HG03469 (cell line): Measurements from ENCODE around the gene KIF2B.
"Not testable (repeated sequence)": the region's sequence is repeated elsewhere in the genome, so short reads cannot be mapped to it uniquely, and the experiment has no call there.

Source experiments
- ATAC-seq: cut with Tn5 transposase; IDR thresholded peaks from one replicate; pipeline ENCODE4 v1.9.1; 2021; ENCODE audit warnings: mild to moderate bottlenecking, moderate library complexity, moderate number of reproducible peaks; ENCODE audit not compliant: unreplicated experiment

KIF2B gene, protein sequence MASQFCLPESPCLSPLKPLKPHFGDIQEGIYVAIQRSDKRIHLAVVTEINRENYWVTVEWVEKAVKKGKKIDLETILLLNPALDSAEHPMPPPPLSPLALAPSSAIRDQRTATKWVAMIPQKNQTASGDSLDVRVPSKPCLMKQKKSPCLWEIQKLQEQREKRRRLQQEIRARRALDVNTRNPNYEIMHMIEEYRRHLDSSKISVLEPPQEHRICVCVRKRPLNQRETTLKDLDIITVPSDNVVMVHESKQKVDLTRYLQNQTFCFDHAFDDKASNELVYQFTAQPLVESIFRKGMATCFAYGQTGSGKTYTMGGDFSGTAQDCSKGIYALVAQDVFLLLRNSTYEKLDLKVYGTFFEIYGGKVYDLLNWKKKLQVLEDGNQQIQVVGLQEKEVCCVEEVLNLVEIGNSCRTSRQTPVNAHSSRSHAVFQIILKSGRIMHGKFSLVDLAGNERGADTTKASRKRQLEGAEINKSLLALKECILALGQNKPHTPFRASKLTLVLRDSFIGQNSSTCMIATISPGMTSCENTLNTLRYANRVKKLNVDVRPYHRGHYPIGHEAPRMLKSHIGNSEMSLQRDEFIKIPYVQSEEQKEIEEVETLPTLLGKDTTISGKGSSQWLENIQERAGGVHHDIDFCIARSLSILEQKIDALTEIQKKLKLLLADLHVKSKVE

GRCh38 chr17:53822764-53823163, at the start of gene KIF2B:
TSS of gene KIF2B (plus strand) at chr17:53822927. CDS start at chr17:53823034, 107 bp downstream.
- ATAC-seq: no peak

DNA sequence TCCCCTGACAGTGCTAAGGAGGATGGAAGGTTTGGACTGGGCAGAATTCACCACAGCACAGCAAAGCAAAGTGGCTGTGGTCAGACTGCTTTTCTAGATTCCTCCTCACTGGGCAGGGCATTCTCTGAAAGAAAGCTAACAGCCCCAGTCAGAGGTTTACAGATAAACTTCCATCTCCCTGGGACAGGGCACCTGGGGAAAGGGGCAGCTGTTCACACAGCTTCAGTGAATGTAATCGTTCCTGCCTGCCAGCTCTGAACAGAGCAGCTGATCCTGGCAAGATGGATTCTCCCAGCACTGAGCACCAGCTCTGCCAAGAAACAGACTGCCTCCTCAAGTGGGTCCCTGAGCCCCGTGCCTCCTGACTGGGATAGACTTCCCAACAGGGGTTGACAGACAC, 42.4 kb upstream of the KIF2B start:
- no peak for ATAC-seq

- no peak for ATAC-seq
These were observed 31.2 kb upstream of the KIF2B start for GRCh38 chr17:53791551-53791950.

GRCh38 chr17:53792451-53792850, 30.3 kb upstream of the KIF2B start:
- ATAC-seq: no peak

DNA sequence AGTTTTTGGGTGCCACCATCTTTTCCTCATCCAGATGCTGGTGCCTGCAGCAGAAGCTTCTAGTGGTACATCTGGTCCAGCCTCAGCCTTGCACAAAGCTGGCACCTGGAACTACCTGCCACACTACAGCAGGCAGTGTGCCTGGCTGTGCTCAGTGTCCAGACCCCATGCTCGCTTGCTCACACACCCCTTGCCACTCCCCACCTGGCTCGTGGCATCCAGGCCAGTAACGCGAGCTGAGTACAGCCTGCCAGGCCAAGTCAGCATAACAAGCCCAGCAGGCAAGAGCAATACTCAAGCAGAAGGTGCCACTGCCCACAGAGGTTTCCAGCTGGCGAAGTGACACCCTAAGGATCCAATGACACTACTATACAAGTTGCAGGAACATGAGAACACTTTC, 29.7 kb upstream of the KIF2B start:
- ATAC-seq: no peak

DNA sequence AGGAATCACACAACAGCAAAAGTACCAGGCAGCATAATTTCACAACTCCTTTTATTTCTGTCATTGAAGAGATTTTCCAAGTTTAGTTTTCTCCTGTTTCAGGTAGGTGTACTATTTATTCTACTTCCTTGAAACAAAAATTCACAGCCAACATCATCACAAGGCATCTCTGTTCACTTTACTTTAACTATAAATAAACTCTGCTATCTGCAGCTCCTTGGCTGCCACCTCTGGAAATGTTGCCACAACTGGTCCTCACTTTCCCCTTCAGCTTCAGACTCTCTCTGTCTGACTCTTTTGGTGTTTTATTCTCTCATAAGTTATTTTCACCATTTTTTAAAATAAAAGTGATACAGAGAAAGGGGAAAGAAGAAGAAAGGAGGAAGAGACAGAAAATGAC, 27.9 kb upstream of the KIF2B start:
- no peak for ATAC-seq

GRCh38 chr17:53796642-53797041, 26.1 kb upstream of the KIF2B start:
- no peak for ATAC-seq

GRCh38 chr17:53797501-53797900, 25.2 kb upstream of the KIF2B start:
- ATAC-seq: no peak

DNA sequence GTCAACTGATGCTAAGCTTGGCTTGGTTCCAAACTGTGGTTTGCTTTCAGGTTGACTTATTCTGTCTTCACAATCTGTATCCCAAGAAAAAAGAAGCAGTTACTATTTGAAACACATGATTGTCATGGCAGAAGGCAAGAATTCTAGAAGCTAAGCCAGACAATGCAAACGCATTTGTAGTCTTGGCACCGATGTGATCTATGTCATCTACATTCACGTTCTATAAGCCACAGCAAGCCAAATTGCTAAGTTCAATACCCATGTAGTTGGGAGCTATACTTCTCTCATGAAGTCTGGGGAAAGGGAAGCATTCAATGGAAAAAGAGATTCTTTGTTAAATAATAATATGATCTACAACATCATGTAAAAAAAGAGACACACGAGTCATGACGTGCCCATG, 18.3 kb upstream of the KIF2B start:
- no peak for ATAC-seq

GRCh38 chr17:53806473-53806872, 16.3 kb upstream of the KIF2B start:
- ATAC-seq: no peak

DNA sequence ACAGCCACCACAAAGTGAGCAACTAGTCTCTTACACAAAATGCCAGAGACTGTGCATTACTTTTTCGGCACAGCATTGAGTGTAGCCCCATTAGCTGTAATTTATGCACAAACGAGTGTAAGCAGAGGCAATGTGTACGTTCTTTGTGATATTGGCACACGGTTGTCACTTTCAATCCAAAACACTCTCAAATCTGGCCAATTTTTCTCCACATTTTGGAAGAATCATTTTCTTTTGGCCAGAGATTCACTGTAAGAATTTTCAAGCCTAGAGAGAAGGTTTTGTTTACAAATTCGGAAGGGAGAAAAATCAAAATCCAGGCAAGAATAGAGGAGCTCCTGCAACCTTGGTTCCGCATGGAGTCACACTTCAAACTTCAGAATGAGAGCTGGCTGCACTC, 15.4 kb upstream of the KIF2B start:
- no peak for ATAC-seq

DNA sequence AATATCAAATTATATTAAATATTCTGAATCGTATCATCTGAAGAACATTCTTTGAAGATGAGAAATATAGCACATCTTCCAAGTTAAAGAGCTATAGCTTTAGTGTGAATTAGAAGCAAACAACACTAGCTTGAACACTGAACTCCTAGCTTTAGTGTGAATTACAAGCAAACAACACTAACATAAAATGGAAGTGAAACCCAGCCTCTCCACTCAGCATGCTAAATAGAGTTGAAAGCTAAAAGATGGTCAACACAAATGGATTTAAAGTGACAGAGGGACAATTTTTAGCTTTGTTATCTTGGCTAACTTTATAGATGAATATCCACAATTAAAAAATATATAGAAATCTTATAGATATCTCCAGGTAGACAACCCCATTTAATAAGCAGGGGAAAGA, 4.5 kb upstream of the KIF2B start:
- ATAC-seq: no peak

DNA sequence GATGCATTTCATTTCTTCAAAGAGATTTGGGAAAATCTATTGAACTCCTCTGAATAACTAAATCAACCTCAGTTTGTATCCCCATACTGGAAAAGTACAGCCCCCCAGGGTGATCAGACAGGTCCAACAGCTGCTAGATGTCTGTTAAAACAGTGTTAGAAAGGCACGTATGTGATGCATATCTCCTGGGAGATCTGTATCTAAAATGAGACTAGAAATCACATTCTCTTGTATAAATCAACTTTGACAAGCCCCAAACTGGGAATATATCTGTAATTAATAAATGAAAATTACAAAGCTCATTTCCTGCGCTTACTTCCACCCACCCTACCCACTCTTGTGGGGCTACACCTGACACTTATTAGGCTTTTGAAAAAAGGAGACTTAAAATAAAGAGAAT, 3.8 kb upstream of the KIF2B start:
- ATAC-seq: no peak

DNA sequence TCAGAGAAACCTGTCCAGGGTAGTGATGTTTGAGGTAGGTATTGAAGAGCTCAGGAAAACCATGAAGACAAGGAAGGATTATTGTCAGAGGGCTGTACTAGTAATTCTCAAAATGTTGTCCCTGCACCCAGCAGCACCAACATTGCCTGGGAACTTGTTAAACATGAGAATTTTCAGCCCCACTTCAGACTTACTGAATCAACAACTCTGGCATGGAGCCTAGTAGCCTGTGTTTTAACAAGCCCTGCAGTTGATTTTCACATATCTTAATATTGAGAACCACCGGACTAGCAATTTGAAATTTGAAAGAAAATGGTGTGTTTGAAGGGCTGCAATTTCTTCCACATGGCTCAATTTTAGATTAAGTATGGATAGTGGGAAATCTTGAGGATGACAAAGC, 2.8 kb upstream of the KIF2B start:
- ATAC-seq: no peak

DNA sequence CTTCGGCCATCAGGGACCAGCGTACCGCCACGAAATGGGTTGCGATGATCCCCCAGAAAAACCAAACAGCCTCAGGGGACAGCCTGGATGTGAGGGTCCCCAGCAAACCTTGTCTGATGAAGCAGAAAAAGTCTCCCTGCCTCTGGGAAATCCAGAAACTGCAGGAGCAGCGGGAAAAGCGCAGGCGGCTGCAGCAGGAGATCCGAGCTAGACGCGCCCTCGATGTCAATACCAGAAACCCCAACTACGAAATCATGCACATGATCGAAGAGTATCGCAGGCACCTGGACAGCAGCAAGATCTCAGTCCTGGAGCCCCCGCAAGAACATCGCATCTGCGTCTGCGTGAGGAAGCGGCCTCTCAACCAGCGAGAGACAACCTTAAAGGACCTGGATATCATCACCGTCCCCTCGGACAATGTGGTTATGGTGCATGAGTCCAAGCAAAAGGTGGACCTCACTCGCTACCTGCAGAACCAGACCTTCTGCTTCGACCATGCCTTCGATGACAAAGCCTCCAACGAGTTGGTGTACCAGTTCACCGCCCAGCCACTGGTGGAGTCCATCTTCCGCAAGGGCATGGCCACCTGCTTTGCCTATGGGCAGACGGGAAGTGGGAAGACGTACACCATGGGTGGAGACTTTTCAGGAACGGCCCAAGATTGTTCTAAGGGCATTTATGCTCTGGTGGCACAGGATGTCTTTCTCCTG, 769 bp downstream of the KIF2B start:
- no peak for ATAC-seq

GRCh38 chr17:53834771-53835170, 12.0 kb downstream of the KIF2B start:
- not testable (repeated sequence) for ATAC-seq

DNA sequence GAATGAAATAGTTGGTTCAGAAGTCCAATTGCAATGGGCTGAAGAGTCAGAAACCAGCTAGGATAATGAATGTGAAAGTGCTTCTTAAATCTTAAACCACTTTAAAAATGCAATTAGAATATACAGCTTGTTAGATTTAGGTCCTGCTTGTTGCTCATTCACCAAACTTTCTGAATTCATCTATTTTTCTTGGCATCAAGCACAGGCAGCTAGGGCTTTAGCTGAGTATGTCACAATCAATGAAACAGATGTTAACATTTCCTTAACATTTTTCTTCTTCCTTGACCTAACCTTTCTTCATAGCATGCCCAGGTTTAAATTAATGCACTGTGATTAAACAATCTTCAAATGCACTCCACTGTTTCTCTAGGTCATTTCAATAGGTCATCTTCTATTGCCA, 14.4 kb downstream of the KIF2B start:
- no peak for ATAC-seq

- ATAC-seq: no peak
These were observed 21.9 kb downstream of the KIF2B start for GRCh38 chr17:53844491-53845107.

- not testable (repeated sequence) for ATAC-seq
These were observed 48.4 kb downstream of the KIF2B start for GRCh38 chr17:53871128-53871527.
